AG04450 (cell line): ENCODE data around the gene GLP1R. TPM values are rescaled to one million over a fixed set of nuclear protein-coding genes. Genes with fewer than 3 reads are reported as not detected.

Source experiments
- CTCF ChIA-PET: fragments of 300-600, 350-600 bp; formaldehyde crosslinking; extraction: SDS; loops from one replicate; lab custom pipeline; 2022; ENCODE audit warnings: antibody characterized with exemption, inconsistent platforms; lab: Charles Lee
- POLR2A ChIA-PET: fragments of 350-600 bp; formaldehyde crosslinking; extraction: SDS; loops from one replicate; lab custom pipeline; 2021; ENCODE audit warnings: antibody characterized with exemption, inconsistent platforms; lab: Yijun Ruan, JAX
- DNase-seq: peaks from one replicate; pipeline ENCODE4 v3.0.0-alpha.2; 2011; ENCODE audit warnings: low read depth, low spot score
- H3K27ac ChIP-seq: one replicate; pipeline ENCODE4 v1.5.1; 2012; ENCODE audit warnings: low read depth, low read length, control low read depth
- H3K27me3 ChIP-seq: one replicate; pipeline ENCODE4 v1.6.0; 2012; ENCODE audit warnings: low read length; ENCODE audit not compliant: control insufficient read depth, insufficient read depth
- H3K4me3 ChIP-seq: 2 replicates; pipeline ENCODE4 v1.5.1; 2011; ENCODE audit warnings: mild to moderate bottlenecking, low read depth, low read length, control low read depth
- H3K9me3 ChIP-seq: 2 replicates; pipeline ENCODE4 v1.5.1; 2012; ENCODE audit warnings: low read length; ENCODE audit not compliant: control insufficient read depth, insufficient read depth
- CTCF ChIP-seq: IDR thresholded peaks from 2 replicates; pipeline ENCODE4 v1.5.1; 2011; ENCODE audit warnings: low read depth, low read length, control low read depth, inconsistent platforms
- polyA plus RNA-seq: library from polyadenylated mRNA; depleted of rRNA; stranded (reverse); fragments of >200 nt; gene quantifications from 2 replicates; pipeline ENCODE4 v1.2.3, GENCODE V29; 2011

GLP1R gene
- polyA plus RNA-seq, 1 experiment, result not detected

- no peak for TF ChIP-seq CTCF
- POLR2A ChIA-PET, result no interaction called here
- CTCF ChIA-PET, result no interaction called here
- no peaks in the 10 kb centered on the region for H3K27me3 ChIP-seq
- no peaks in the 10 kb centered on the region for H3K9me3 ChIP-seq
- H3K4me3 ChIP-seq, result no peak overlapping the region
- no peak overlapping the region for H3K27ac ChIP-seq
- DNase-seq, result no peak
Measured at GRCh38 chr6:39078695-39079094, 30.1 kb downstream of the GLP1R start.

- TF ChIP-seq CTCF, result no peak
- H3K9me3 ChIP-seq, result no peaks in the 10 kb centered on the region
- CTCF ChIA-PET, result no interaction called here
- H3K27ac ChIP-seq, result no peak overlapping the region
- DNase-seq, result no peak
- H3K27me3 ChIP-seq, result no peaks in the 10 kb centered on the region
- POLR2A ChIA-PET, result no interaction called here
- H3K4me3 ChIP-seq, result no peak overlapping the region
Measured at GRCh38 chr6:39079197-39080125, 30.9 kb downstream of the GLP1R start.

GRCh38 chr6:39080246-39080875 lies 31.8 kb downstream of the GLP1R start:
- TF ChIP-seq CTCF, result no peak
- no peak for DNase-seq
- H3K9me3 ChIP-seq, result no peaks in the 10 kb centered on the region
- H3K27ac ChIP-seq, result no peak overlapping the region
- POLR2A ChIA-PET, result no interaction called here
- CTCF ChIA-PET, result no interaction called here
- no peak overlapping the region for H3K4me3 ChIP-seq
- no peaks in the 10 kb centered on the region for H3K27me3 ChIP-seq

GRCh38 chr6:39082310-39082709 lies 33.7 kb downstream of the GLP1R start:
- H3K4me3 ChIP-seq, result no peak overlapping the region
- H3K9me3 ChIP-seq, result no peaks in the 10 kb centered on the region
- no peak for DNase-seq
- CTCF ChIA-PET, result no interaction called here
- POLR2A ChIA-PET, result no interaction called here
- H3K27me3 ChIP-seq, result no peaks in the 10 kb centered on the region
- no peak for TF ChIP-seq CTCF
- no peak overlapping the region for H3K27ac ChIP-seq

GRCh38 chr6:39083231-39083634 lies 34.7 kb downstream of the GLP1R start:
- H3K27ac ChIP-seq, result no peak overlapping the region
- H3K27me3 ChIP-seq, result no peaks in the 10 kb centered on the region
- no peak overlapping the region for H3K4me3 ChIP-seq
- TF ChIP-seq CTCF, result no peak
- no peak for DNase-seq
- POLR2A ChIA-PET, result no interaction called here
- CTCF ChIA-PET, result no interaction called here
- no peaks in the 10 kb centered on the region for H3K9me3 ChIP-seq
